PC-3 (cell line): ENCODE measurements around the gene KRT86. TPM values are rescaled to one million over a fixed set of nuclear protein-coding genes. Genes with fewer than 3 reads are reported as not detected.

ENCODE experiments used
- ATAC-seq: fragments of 200-7000 bp; cut with Tn5 transposase; 2 replicates; pipeline ENCODE4 v1.9.1; 2020; ENCODE audit warnings: mild to moderate bottlenecking, moderate library complexity
- BruUV-seq: library from RNA; stranded (reverse); fragments of 400-500 nt; replicated peaks from 2 replicates; lab custom pipeline; 2021; lab: Mats Ljungman, UMichigan
- CTCF ChIA-PET: fragments of 300-600 bp; sonication (Branson Sonifier 250); formaldehyde crosslinking; loops from one replicate; lab custom pipeline; 2022; ENCODE audit warnings: antibody characterized with exemption; lab: Charles Lee
- POLR2A ChIA-PET: fragments of 300-600 bp; sonication (Branson Sonifier 250); formaldehyde crosslinking; loops from one replicate; lab custom pipeline; 2022; ENCODE audit warnings: antibody characterized with exemption; ENCODE audit not compliant: unreplicated experiment; lab: Charles Lee
- DNase-seq: peaks from one replicate; pipeline ENCODE4 v3.0.0-alpha.2; 2015
- H2AFZ ChIP-seq: fragments of 300-600 bp; sonication (generic); 2 replicates; pipeline ENCODE4 v1.6.0; 2016; ENCODE audit warnings: antibody characterized with exemption, low read length
- H3F3A ChIP-seq: fragments of 300-600 bp; sonication (generic); one replicate; pipeline ENCODE4 v1.6.0; 2017; ENCODE audit warnings: antibody characterized with exemption, low read length, control low read depth, mild to moderate bottlenecking; ENCODE audit not compliant: unreplicated experiment
- H3K27ac ChIP-seq: fragments of 300-600 bp; sonication (generic); 2 replicates; pipeline ENCODE4 v1.5.1; 2016; ENCODE audit warnings: mild to moderate bottlenecking, low read length
- H3K27me3 ChIP-seq: fragments of 300-600 bp; sonication (generic); 2 replicates; pipeline ENCODE4 v1.6.1; 2016; ENCODE audit warnings: low read length, mixed read lengths
- H3K36me3 ChIP-seq: fragments of 300-600 bp; sonication (generic); 2 replicates; pipeline ENCODE4 v1.6.1; 2016; ENCODE audit warnings: low read depth, mixed run types, low read length, mixed read lengths
- H3K4me1 ChIP-seq: fragments of 300-600 bp; sonication (generic); 2 replicates; pipeline ENCODE4 v1.5.1; 2016; ENCODE audit warnings: low read length; ENCODE audit not compliant: insufficient read depth
- H3K4me2 ChIP-seq: fragments of 300-600 bp; sonication (generic); 2 replicates; pipeline ENCODE4 v1.6.0; 2016; ENCODE audit warnings: low read length
- H3K4me3 ChIP-seq: fragments of 300-600 bp; sonication (generic); 2 replicates; pipeline ENCODE4 v1.5.1; 2016; ENCODE audit warnings: mild to moderate bottlenecking, low read length, mixed read lengths
- H3K79me2 ChIP-seq: fragments of 300-600 bp; sonication (generic); 2 replicates; pipeline ENCODE4 v1.6.1; 2017; ENCODE audit warnings: low read length, mixed read lengths
- H3K9ac ChIP-seq: fragments of 300-600 bp; sonication (generic); 2 replicates; pipeline ENCODE4 v1.6.0; 2016; ENCODE audit warnings: mild to moderate bottlenecking, low read length
- H3K9me2 ChIP-seq: fragments of 300-600 bp; sonication (generic); replicated peaks from 2 replicates; pipeline ENCODE4 v1.6.1; 2016; ENCODE audit warnings: mixed run types, low read length, mixed read lengths
- H3K9me3 ChIP-seq: fragments of 300-600 bp; sonication (generic); 2 replicates; pipeline ENCODE4 v1.6.1; 2016; ENCODE audit warnings: low read length, mixed read lengths
- H4K20me1 ChIP-seq: fragments of 300-600 bp; sonication (generic); 2 replicates; pipeline ENCODE4 v1.6.1; 2016; ENCODE audit warnings: low read length, mixed read lengths
- EZH2 ChIP-seq: fragments of 300-600 bp; sonication (generic); IDR thresholded peaks from one replicate; pipeline ENCODE4 v1.6.1; 2017; ENCODE audit warnings: antibody characterized with exemption, mild to moderate bottlenecking, low read length; ENCODE audit not compliant: unreplicated experiment
- EZH2phosphoT487 ChIP-seq: fragments of 300-600 bp; sonication (generic); IDR thresholded peaks from 2 replicates; pipeline ENCODE4 v1.6.1; 2018; ENCODE audit warnings: mild to moderate bottlenecking, antibody characterized with exemption, low read length, borderline replicate concordance
- intact Hi-C: fragments of 100-400 bp; cut with micrococcal nuclease; formaldehyde crosslinking; loops from 2 replicates; pipeline ENCODE4 v1.9.0; 2023
- total RNA-seq: library from RNA; depleted of rRNA; stranded (reverse); fragments of >200 nt; gene quantifications from 2 replicates; pipeline ENCODE4 v1.2.3, GENCODE V29; 2014
- TF ChIP-seq, protein P1 (sequence below): fragments of 300-600 bp; sonication (generic); conservative IDR thresholded peaks from 2 replicates; pipeline ENCODE4 v1.5.1; 2017; ENCODE audit warnings: antibody characterized with exemption, low read depth, mild to moderate bottlenecking, low read length

The KRT86 gene
- total RNA-seq, 1 experiment from 2014 or later, result 1.2 TPM

- H3K27me3 ChIP-seq, result no peaks in the 10 kb centered on the region
- POLR2A ChIA-PET, result no interaction called here
- intact Hi-C loops, result no loop called here
- no peak overlapping the region for H3K9ac ChIP-seq
- no peak for TF ChIP-seq EZH2
- TF ChIP-seq EZH2phosphoT487, result no peak
- TF ChIP-seq, protein P1, sequence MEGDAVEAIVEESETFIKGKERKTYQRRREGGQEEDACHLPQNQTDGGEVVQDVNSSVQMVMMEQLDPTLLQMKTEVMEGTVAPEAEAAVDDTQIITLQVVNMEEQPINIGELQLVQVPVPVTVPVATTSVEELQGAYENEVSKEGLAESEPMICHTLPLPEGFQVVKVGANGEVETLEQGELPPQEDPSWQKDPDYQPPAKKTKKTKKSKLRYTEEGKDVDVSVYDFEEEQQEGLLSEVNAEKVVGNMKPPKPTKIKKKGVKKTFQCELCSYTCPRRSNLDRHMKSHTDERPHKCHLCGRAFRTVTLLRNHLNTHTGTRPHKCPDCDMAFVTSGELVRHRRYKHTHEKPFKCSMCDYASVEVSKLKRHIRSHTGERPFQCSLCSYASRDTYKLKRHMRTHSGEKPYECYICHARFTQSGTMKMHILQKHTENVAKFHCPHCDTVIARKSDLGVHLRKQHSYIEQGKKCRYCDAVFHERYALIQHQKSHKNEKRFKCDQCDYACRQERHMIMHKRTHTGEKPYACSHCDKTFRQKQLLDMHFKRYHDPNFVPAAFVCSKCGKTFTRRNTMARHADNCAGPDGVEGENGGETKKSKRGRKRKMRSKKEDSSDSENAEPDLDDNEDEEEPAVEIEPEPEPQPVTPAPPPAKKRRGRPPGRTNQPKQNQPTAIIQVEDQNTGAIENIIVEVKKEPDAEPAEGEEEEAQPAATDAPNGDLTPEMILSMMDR, result no peak
- H3F3A ChIP-seq, result no peaks in the 10 kb centered on the region
- no peaks in the 10 kb centered on the region for H4K20me1 ChIP-seq
- H3K9me2 ChIP-seq, result no peaks in the 10 kb centered on the region
- ATAC-seq, result no peak
- H3K4me3 ChIP-seq, result no peak overlapping the region
- CTCF ChIA-PET, result no interaction called here
- H3K79me2 ChIP-seq, result no peaks in the 10 kb centered on the region
- H3K4me1 ChIP-seq, result no peaks in the 10 kb centered on the region
- H2AFZ ChIP-seq, result no peak overlapping the region
- no peaks in the 10 kb centered on the region for H3K36me3 ChIP-seq
- DNase-seq, result peak; percentile 16
- no peak overlapping the region for H3K4me2 ChIP-seq
- no peak overlapping the region for H3K27ac ChIP-seq
- BruUV-seq, result no TSS peak
- H3K9me3 ChIP-seq, result no peaks in the 10 kb centered on the region
Observed at GRCh38 chr12:52337054-52337453, 62.6 kb downstream of the KRT86 start.

- Histone ChIP-seq H4K20me1 (no peaks in the 10 kb centered on the region), H3K9me3 (no peaks in the 10 kb centered on the region), H3K4me2 (no peak overlapping the region), H3K36me3 (no peaks in the 10 kb centered on the region), H2AFZ (no peak overlapping the region), H3K9me2 (no peaks in the 10 kb centered on the region), H3K27me3 (no peaks in the 10 kb centered on the region), H3K79me2 (no peaks in the 10 kb centered on the region), H3K9ac (no peak overlapping the region), H3K27ac (no peak overlapping the region), H3K4me1 (no peaks in the 10 kb centered on the region), H3K4me3 (no peak overlapping the region), H3F3A (no peaks in the 10 kb centered on the region)
- intact Hi-C loops, result no loop called here
- ATAC-seq (no peak), DNase-seq (no peak)
- TF ChIP-seq EZH2phosphoT487 (no peak), EZH2 (no peak)
- TF ChIP-seq, protein P1, result no peak
- BruUV-seq, result no TSS peak
- POLR2A ChIA-PET, result no interaction called here
- CTCF ChIA-PET, result no interaction called here
Observed at GRCh38 chr12:52338241-52338960, 64.0 kb downstream of the KRT86 start.

- Histone ChIP-seq H3K27me3 (no peaks in the 10 kb centered on the region), H3F3A (no peaks in the 10 kb centered on the region), H3K9me3 (no peaks in the 10 kb centered on the region), H3K4me3 (no peak overlapping the region), H3K36me3 (no peaks in the 10 kb centered on the region), H3K9ac (no peak overlapping the region), H3K4me2 (no peak overlapping the region), H4K20me1 (no peaks in the 10 kb centered on the region), H3K4me1 (peaks cover 20% of the 10 kb centered on the region), H3K27ac (no peak overlapping the region), H2AFZ (no peak overlapping the region), H3K79me2 (no peaks in the 10 kb centered on the region), H3K9me2 (no peaks in the 10 kb centered on the region)
- TF ChIP-seq EZH2, result no peak
- no peak for TF ChIP-seq EZH2phosphoT487
- TF ChIP-seq, protein P1, result no peak
- intact Hi-C loops, result no loop called here
- ChIA-PET CTCF (no interaction called here), POLR2A (no interaction called here)
- no peak for ATAC-seq
- BruUV-seq, result no TSS peak
- DNase-seq, result no peak
Observed at GRCh38 chr12:52341066-52341580, 66.7 kb downstream of the KRT86 start.
